HuH-7.5 (cell line): ENCODE measurements around the gene APBA1.
A peak's percentile ranks its signal among the peaks of the same experiment; 100 is the strongest.

Experiments used
- DNase-seq: peaks from one replicate; pipeline ENCODE4 v3.0.0; 2011; ENCODE audit warnings: low spot score

The APBA1 gene

GRCh38 chr9:69519470-69520240 lies 152.5 kb downstream of the APBA1 start:
- DNase-seq, result peak; percentile 70

- DNase-seq, result no peak
Measured at GRCh38 chr9:69516353-69517322, 155.5 kb downstream of the APBA1 start.

- no peak for DNase-seq
Measured at GRCh38 chr9:69515810-69516209, 156.4 kb downstream of the APBA1 start.

- no peak for DNase-seq
Measured at GRCh38 chr9:69513141-69513820, 158.9 kb downstream of the APBA1 start.

- DNase-seq, result no peak
Measured at GRCh38 chr9:69504058-69504457, 168.1 kb downstream of the APBA1 start.

GRCh38 chr9:69502671-69503301 lies 169.4 kb downstream of the APBA1 start:
- DNase-seq, result no peak

- DNase-seq, result no peak
Measured at GRCh38 chr9:69500896-69501295, 171.3 kb downstream of the APBA1 start.

GRCh38 chr9:69499959-69500358 lies 172.2 kb downstream of the APBA1 start:
- no peak for DNase-seq

- DNase-seq, result no peak
Measured at GRCh38 chr9:69499407-69499806, 172.8 kb downstream of the APBA1 start.

GRCh38 chr9:69498470-69498869 lies 173.7 kb downstream of the APBA1 start:
- no peak for DNase-seq

- no peak for DNase-seq
Measured at GRCh38 chr9:69497816-69498215, 174.4 kb downstream of the APBA1 start.

GRCh38 chr9:69496846-69497450 lies 175.2 kb downstream of the APBA1 start:
- DNase-seq, result no peak

GRCh38 chr9:69495296-69495695 lies 176.9 kb downstream of the APBA1 start:
- no peak for DNase-seq

- no peak for DNase-seq
Measured at GRCh38 chr9:69494763-69495162, 177.4 kb downstream of the APBA1 start.

- DNase-seq, result no peak
Measured at GRCh38 chr9:69494208-69494607, 178.0 kb downstream of the APBA1 start.

- DNase-seq, result no peak
Measured at GRCh38 chr9:69486498-69486897, 185.7 kb downstream of the APBA1 start.

GRCh38 chr9:69485466-69485865 lies 186.7 kb downstream of the APBA1 start:
- no peak for DNase-seq

GRCh38 chr9:69483886-69484422 lies 188.2 kb downstream of the APBA1 start:
- DNase-seq, result no peak

- DNase-seq, result no peak
Measured at GRCh38 chr9:69476797-69477196, 195.4 kb downstream of the APBA1 start.

- DNase-seq, result no peak
Measured at GRCh38 chr9:69476016-69476415, 196.2 kb downstream of the APBA1 start.

GRCh38 chr9:69474821-69475220 lies 197.3 kb downstream of the APBA1 start:
- DNase-seq, result no peak
